ENCODE results near the gene EVL.
A peak's percentile ranks its signal among the peaks of the same experiment; 100 is the strongest.

EVL gene

DNA sequence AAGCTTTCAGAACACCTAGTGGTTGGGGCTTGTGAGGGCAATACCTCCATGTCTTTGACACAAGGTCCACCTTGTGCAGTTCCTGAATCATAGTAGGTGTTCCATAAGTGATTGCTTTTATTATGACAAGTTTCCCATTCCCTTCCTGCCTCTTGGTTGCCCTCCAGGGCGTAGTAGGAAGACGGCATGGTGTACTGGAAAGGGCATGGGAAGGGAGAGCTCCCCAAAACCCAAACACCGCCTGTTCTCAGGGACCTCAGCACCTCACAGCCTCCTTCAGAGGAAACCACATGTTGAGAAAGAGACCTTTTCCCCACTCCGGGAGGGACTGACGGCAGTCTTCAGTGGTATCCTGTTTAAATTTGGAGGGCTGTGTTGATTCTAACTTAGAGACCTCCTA is 21.1 kb downstream of the EVL start:
- DNase-seq, result no peak

DNA sequence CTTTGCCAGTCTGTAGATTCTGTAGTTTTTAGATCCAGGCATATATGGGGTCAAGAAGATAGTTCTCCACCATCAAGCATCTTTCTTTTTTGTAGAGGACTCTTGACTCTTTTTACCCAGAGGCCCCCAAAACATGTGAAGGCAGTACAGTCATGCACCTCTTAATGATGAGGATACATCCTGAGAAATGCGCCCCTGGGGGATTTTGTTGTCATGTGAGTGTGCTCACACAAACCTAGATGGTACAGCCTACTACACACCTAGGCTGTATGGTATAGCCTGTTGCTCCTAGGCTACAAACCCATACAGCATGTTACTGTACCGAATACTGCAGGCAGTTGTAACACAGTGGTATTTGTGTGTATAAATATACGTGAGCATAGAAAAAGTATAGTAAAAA is 23.0 kb downstream of the EVL start:
- no peak for DNase-seq

DNA sequence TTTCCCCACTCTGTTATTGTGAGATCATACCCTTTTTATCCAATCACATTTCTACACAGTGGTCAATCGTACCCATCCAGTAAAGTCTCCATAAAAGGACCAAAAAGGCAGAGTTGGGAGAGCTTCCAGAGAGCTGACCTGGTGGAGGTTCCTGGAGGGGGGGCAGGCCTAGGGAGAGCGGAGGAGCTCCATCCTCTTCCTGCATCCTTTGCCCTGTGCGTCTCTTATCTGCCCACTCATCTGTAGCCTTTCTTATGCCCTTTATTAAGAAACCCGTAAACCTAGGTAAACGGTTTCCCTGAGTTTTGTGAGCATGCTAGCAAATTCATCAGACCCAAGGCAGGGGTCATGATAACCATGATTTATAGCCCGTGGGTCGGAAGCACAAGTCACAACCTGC is 26.2 kb downstream of the EVL start:
- DNase-seq, result no peak

DNA sequence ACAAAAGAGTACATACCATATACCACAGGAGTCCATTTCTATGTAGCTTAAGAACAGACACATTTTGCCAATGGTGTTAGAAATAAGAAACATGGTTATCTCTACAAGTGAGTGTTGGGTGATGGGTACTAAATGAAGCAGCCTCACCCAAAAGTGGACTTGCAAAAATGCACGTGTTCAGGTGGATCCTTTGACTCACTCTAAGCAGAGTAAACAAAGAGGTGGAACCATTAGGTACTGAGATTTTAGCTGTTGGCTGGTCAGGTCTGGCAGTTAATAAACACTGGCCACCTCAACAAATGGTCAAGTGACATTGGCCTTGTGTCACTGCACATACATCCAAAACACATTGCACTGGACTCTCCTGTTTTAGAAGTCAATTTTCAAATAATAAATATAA is 27.6 kb downstream of the EVL start:
- DNase-seq, result no peak

DNA sequence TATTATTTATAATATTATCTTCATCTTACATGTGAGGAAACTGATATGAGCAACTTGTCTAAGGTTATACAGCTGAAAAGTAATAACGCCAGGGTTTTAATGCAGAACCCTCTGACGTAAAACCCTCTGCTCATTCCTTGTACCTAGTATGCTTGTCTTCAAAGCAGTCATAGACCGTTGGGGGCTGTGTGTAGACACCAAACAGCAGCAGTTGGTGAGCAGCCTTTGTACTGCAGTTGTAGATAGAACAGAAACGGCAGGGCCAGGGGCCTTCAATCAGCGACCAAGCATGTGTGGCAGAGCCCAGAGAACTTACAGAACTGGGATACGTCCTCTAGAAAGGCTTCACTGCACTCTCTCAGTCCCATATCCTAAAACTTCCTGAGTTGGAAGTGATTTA is 28.1 kb downstream of the EVL start:
- no peak for DNase-seq

DNA sequence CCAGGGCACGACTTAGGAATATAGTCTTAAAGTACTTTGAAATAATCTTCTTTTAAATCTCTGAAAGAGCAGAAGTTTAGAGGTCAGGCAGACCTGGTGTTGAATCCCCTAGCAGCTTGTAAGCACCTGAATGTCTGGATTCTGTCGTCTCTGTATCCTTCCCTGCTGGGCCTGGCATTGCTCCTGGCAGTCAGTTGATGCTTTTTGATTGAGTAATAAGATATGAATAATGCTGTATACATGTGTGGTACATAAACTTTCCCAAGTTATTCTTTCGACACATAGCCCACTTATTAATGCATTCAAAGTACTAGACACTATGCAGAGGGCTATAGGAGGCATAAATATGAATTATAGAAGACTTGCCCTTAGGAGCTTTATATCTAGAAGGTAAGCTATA is 31.4 kb downstream of the EVL start:
- no peak for DNase-seq

DNA sequence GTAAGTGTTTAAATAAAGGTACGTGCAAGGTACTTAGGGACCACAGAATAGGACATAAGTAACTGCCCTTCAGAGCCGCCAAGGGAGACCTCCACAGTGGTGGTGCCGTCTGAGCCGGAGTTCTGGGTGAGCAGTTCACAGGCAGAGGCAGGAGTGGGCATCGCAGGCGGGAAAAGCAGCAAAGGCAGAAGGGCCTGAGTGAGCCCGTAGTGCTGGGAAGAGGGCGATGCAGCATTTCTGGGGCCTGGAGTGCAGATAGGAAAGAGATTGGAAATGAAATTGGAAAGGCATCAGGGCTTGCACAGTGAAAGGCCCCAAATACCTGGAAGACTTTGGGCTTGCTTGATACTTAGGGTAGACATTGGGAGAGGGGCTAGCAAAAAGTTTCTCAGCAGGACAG is 32.9 kb downstream of the EVL start:
- DNase-seq, result no peak

DNA sequence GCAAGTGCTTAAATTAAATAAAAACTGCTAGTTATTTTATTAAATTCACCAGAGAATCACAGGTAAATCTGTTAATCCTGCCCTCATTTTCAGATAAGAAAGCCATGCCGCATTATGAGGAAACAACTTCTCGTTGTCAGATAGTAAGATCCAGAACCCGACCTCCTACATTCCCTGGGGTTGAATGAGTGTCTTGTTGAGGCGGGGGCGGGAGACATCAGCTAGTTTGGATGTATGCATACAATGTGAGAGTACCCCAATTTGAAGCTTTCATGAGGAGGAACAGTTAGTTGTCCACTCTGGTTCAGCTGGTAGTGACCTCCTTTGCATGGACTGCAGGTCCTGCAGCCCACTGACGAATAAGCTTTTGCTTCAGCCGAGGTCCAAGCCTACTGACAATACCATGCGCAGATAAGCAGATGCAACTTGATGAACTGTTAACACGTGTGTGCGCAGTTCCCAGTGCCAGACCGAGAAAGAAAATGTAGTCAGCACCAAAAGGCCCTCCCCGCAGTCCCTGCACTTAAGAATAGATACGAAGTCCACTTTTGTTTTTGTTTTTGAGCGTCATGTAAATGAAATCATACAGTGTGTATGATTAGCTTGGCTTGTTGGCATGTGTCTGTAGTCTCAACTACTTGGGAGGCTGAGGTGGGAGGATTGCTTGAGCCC is 34.9 kb downstream of the EVL start:
- DNase-seq, result no peak

DNA sequence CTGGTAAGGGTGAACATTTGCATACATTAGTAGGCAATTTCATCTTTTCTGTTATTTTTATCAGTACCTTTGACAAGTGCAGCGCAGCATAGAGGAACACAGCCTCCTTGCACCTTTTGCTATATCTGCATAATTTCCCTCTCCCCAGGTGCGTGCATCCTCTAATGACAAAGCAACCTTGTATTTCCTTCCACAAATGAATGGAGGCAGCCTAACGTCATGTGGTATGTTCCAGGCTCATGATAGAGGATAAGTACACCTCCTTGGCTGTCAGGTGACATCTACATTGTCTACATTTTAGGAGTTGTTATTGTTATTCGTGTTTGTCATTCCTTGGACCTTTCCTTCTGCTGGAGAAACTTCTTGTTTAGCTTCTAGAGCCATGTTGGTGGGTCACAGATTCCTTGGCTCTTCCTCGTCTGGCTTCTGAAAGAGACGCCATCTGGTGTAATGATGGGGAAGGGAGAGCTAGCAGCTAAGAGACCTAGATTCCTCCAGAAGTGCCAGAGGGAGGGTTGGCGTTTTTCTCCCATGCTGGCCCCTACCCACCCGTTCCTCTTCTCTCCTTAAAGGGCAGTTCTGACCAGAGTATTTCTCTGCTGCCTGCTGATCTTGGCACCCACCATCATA is 37.0 kb downstream of the EVL start:
- DNase-seq, result peak in 1 of 2 experiments; percentile 44

DNA sequence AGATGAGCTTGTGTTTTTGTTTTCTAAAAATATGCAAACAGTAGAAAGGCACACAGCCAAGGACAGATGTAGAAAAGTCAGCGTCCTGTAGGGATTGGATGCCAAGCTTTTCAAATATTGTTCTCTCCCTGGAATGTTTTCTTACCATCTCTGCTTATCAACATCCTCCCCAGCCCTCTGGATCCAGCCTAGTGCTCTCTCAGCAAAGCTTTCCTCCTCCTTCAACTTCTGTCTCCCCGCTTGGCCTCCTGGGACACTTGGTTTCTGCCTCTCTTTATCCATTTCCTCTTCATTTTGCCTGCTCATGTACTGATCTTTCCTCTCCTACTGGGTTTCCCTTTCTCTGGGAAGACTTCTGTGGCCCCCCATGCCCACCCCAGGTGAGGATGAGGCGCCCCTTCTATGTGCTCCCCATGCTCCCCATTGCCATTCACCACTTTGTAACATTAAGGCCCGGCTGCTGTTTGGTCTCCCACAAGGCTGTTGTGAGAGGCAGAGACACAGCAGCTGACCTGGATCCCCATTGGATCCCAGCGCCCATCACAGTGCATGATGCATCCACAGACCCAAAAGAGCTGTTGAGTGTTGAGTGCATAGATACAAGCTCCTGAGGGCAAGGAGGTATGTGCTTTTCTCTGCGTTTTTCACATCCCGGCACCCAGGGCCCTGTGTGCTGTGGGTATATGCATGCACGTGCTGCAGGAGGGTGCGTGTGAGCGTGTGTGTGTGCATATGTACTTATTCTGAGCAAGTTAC is 38.2 kb downstream of the EVL start:
- peak in 1 of 2 experiments; percentile 34 for DNase-seq

DNA sequence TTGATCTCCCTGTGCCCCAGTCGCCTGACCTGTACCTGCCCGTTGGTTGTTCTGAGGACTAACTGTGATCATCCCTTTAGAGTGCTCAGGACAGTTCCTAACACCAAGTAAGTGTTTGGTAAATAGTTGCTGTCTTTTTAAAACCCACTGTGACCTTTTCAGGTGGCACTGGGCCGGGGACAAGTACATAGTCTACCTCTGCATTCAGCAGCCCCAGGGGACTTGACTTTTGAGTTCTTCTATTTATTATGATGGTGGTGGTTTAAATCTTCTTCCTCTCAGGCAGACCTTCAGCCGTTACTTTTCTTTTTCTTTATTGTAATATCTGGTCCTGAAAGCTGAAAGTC is 38.8 kb downstream of the EVL start:
- DNase-seq, result no peak

DNA sequence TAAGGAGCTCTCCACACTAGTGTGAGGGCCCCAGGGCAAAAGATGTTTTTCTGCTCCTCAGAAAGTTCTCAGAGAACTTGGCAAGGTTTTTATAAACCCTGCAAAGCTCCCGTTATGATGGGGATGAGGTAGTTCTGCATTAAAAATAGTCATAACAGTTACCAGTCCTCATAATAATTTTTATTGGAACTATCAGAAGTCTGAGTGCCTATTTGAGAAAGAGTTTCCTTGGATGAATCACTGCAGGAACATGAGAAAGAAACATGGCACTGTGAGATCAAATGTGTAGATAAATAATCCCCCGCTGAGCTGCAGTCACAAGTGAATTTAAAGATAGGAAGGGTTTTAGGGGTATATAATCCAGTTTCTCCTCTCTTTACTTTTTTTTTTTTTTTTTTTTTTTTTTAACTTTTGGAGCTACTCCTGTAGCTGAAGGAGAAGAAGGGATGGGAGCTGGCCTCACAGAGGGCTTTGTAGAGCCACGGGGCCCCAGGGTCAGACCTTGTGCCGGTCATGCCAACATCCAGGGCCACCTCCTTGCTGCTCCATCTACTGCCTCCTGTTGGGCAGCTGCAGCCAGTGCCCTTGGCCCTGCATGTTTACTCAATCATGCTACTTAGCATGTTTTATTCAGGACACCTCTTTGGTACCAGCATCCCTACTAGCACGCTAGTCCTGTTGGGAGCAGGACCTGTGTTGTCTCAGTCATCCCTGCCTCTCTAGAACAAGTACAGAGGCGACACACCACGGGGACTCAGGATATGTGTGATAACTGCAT is 39.5 kb downstream of the EVL start:
- DNase-seq, result no peak

DNA sequence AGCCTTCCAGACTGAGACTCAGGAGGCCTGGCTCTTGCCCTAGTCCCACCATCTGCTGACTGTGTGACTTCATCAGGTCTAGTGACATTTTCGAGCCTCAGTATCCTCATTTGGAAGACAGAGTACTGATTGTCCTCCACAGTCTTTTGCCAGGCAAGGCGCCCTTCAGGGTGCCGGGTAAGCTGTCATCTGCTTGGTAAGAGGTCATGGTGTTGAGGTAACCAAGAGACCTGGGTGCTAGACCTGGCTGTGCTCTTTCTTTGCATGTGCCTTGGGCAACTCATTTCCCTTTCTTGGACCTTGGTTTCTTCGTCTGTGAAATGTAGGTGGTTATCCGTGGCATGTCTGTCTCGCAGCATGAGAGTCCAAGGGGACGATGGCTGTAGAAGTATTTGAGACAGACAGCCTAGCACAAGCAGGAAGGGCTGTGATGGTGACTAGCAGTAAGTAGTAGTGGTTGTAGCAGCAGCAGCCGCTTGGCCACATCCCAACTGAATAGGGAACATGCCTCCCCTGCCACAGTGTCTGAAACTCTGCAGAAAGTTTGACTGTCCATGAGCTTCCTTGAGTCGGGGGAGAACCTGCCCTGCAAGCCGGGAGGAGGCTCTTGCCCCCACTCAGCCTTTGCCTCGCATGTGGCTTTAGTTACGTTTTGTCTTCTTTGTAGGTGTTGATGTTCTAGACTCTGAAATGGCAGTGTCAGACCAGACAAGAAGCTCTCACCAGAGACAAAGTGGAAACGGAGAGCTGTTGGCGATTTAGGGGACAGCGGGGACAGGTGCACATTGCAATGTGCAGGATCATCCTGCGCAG is 40.3 kb downstream of the EVL start:
- no peak for DNase-seq

DNA sequence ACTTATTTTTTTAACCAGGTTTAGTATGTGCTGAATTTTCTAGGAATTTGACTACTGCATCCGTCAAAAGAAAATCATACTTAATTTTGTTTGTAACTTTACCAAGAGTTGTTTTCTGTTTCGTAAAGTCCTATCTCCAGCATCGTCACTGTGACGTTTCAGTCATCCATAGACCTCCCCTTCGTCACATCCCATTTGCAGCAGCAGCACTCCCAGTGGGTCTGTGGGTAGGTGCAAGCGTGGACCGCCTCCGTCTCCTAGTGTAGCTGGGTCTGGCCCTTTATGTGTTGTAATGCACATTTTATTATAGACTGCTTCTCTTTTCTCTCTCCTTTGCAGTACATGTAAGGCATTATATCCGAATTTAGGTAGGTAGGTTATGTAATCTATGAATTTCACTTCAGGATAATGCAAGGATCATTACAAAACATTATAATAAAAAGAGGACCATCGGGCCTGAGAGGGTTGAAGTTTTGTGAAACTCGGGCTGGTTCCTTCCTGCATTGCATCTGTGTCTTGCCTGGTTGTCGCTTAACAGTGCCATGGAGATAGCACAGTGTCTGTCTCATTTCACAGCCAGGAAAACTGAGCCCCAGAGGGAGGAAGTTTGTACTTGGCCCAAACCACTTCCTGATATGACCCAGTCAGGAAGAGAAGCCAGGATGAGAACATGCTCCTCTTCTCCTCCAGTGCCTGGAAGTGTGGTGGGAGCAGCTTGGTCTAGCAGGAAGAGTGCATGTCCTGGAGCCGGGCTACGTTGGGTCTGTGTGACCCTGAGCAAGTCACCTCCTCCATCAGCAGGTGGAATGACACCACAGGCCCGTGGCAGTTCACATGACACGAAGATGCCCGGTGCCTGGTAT is 41.3 kb downstream of the EVL start:
- DNase-seq, result no peak

DNA sequence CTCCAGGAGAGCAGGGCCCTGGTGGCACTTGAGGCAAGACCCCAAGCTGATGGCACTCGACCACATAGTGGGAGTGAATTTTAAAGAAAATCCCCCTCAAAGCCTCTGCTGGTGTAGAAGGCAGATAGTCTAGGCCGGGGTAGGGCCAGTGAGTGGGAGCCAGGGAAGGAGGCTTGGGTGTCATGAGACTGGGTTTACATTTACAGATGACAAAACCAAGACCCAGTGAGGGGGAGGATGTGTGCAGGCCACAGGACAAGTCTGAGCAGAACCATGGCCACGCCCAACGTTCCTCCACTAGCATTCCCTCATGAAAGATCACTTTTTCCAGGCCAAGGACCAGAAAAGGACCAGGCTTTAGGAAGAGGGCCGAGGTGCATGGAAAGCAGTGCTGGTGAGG is 42.0 kb downstream of the EVL start:
- no peak for DNase-seq

DNA sequence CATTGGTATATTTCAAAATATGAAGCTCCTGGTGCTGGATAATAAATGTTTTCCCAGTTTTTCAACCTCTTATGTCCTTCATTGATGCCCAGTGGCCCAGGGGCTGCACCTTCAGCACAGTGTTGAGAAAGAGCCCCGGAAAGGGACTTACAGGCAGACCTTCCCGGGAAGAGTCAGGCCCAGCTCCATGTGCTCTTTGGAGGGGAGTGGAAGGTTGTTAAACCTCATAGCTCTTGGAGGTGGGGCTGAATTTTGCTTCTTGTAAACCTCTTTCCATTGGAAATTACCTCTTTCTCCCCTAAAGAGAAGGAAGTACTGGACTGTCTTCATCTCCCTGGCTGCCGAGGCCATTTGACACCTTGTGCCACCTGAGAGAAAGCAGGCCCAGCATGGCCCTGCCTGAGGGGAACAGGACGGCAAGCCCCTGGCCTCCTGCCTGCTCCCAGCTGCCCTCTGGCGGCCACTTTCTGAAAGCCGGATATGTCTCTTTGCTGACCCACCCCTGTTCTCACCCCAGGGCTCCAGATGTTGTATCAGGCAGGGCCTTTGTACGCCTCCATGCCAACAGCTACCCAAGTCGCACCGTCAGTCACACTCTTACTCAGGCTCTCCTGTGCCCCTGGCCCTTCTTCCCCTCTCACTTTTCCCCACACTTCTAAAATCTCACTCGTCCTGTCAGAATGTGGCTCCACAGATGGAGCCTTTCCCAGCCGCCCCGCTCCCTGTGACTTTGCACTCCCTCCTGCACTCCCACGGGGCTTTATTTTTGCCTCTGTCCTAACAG is 43.0 kb downstream of the EVL start:
- DNase-seq, result peak; percentile 20 to 73

DNA sequence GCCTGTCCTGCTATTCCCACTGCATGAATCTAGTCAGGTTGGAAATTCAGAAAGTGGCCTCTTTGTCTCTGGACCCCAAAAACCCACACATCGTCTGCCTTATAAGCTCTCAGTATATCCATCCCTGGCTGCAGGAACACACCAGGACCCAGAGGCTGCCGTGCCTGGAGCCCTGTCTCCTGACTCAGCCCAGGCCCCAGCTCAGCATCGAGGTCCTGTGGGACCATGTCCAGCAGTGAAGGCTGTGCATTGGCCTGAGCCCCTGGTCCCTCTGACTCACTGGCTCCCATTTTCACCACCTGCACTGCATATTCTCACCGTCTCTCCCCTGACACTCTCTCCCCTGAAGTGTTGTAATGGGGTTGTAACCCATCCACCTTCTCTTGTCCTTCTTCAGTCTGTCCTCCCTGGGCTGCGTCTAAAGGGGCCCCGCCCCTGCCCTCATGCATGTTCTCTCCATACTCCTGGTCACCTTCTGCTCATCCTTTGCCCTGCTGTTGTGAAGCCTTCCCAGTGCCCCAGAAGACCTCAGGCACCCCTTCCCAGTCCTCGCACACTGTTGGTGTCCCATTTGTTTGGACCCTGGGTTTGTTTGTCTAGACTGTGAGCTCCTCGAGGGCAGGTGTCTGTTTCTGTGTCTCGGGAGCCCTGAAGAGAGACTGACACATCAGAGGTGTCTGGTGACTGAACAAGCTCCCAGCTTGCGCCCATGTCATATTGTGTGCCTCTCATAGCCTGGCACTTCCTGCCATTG is 43.8 kb downstream of the EVL start:
- DNase-seq, result no peak

DNA sequence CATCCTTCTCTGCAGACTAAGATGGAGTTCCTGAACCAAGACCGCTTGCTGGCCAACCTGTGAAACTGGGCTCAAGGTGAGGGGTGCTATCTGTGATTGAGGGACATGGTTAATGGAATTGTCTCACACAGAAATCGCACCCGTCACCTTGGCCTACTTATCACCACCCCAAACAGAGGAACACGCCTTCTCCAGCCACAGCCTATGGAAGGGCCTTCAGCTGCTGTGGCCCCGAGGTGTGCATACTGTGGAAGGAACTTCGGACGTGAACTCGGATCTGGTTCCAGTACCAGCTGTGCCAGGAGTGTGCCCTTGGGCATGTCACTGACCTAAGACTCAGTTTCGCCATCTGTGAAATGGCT is 44.4 kb downstream of the EVL start:
- no peak for DNase-seq

DNA sequence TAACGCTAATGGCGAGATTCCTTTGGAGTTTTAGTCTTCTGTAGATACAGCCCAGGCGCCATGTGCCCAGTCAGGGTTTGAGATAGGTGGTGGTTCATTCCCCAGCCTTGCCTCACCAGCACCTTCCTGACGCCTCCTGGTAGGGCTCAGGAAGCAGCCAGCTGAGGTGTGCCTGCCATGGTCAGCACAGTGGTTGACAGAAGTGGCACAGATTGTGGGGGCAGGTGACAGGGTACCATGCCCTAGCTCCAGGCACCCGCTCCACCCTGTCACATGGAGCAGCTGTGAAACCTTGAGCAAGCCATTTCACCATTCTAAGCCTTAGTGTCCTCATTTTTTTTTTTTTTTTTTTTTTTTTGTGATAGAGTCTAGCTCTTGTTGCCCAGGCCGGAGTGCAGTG is 45.6 kb downstream of the EVL start:
- DNase-seq, result no peak
